ENCODE data around the gene SLC44A4. TPM values are rescaled to one million over a fixed set of nuclear protein-coding genes. Genes with fewer than 3 reads are reported as not detected.

Gene SLC44A4
- total RNA-seq, 4 donors from 2014 or later: 1.6 TPM; not detected in 3

- ATAC-seq: peak; percentile 97
- intact Hi-C loops (cut with DNase I; ENCODE audit: low total_unique reads): loop anchor here (1.0 to 10.0 kb wide), 6 partner anchors 28 to 315 kb away; partner anchors contain the start of genes ATP6V1G2, CSNK2B, EHMT2 and NFKBIL1
- Histone ChIP-seq H3K27ac (peak within 1 kb of the TSS; percentile 83 to 91 (median 88)), H3K27me3 (no peaks in the 10 kb centered on the region), H3K4me3 (peak within 1 kb of the TSS; percentile 69 to 92 (median 82)), H3K9me3 (no peaks in the 10 kb centered on the region), H3K36me3 (peaks cover 0 to 36% of the 10 kb centered on the region in 2 donors), H3K4me1 (peaks cover 20 to 22% of the 10 kb centered on the region in 2 donors)
- in situ Hi-C loops (cut with MboI; ENCODE audit: low sequenced_read_pairs in 4 of 4): loop anchor here in 1 of 4 donors (25.0 kb wide), 1 partner anchor 1425 kb away; the partner anchor contains the start of genes B3GALT4, PFDN6, RGL2 and WDR46
- peak; percentile 100 for DNase-seq
- TF ChIP-seq CTCF (IDR thresholded peaks at IDR 0.05 in 4 of 5, conservative IDR thresholded peaks at IDR 0.05 in 1 of 5) (no peak), POLR2A (IDR thresholded peaks at IDR 0.05) (peak; percentile 97 to 99)
Measured at GRCh38 chr6:31862344-31863235, 16.2 kb downstream of the SLC44A4 start, which contains the start of gene NEU1. Gene NEU1 (minus strand): TSS chr6:31862821. CDS start chr6:31862776, 45 bp downstream.

GRCh38 chr6:31861919-31862343 lies 16.9 kb downstream of the SLC44A4 start:
- in situ Hi-C loops (cut with MboI; ENCODE audit: low sequenced_read_pairs in 4 of 4): loop anchor here in 1 of 4 donors (25.0 kb wide), 1 partner anchor 1425 kb away; the partner anchor contains the start of genes B3GALT4, PFDN6, RGL2 and WDR46

GRCh38 chr6:31861150-31861549 lies 17.6 kb downstream of the SLC44A4 start:
- in situ Hi-C loops (cut with MboI; ENCODE audit: low sequenced_read_pairs in 4 of 4) (loop anchor here in 1 of 4 donors (25.0 kb wide), 1 partner anchor 1426 kb away; the partner anchor contains the start of genes B3GALT4, PFDN6, RGL2 and WDR46), intact Hi-C loops (cut with DNase I; ENCODE audit: low total_unique reads) (loop anchor here (5.0 to 10.0 kb wide), 2 partner anchors 86 to 314 kb away; partner anchors contain the start of genes ATP6V1G2, NFKBIL1 and VWA7)
- H3K27me3 ChIP-seq: no peaks in the 10 kb centered on the region
- DNase-seq: no peak
- H3K27ac ChIP-seq: no peak overlapping the region
- peaks cover 20 to 22% of the 10 kb centered on the region in 2 donors for H3K4me1 ChIP-seq
- peaks cover 0 to 47% of the 10 kb centered on the region in 2 donors for H3K36me3 ChIP-seq
- no peak for TF ChIP-seq CTCF (IDR thresholded peaks at IDR 0.05 in 4 of 5, conservative IDR thresholded peaks at IDR 0.05 in 1 of 5)
- TF ChIP-seq POLR2A (IDR thresholded peaks at IDR 0.05): no peak
- H3K9me3 ChIP-seq: no peaks in the 10 kb centered on the region
- no peak for ATAC-seq
- H3K4me3 ChIP-seq: no peak overlapping the region

More at GRCh38 chr6:31861919-31862343, 16.9 kb downstream of the SLC44A4 start:
- Histone ChIP-seq H3K4me1 (peaks cover 20 to 22% of the 10 kb centered on the region in 2 donors), H3K4me3 (peak overlapping the region; percentile 69 to 92 (median 82)), H3K27ac (peak overlapping the region; percentile 83 to 91 (median 88)), H3K27me3 (no peaks in the 10 kb centered on the region), H3K36me3 (peaks cover 0 to 42% of the 10 kb centered on the region in 2 donors), H3K9me3 (no peaks in the 10 kb centered on the region)
- intact Hi-C loops (cut with DNase I; ENCODE audit: low total_unique reads): loop anchor here (1.0 to 10.0 kb wide), 5 partner anchors 27 to 315 kb away; partner anchors contain the start of genes ATP6V1G2, CSNK2B, NFKBIL1 and VARS1
- DNase-seq (no peak), ATAC-seq (no peak)
- no peak for TF ChIP-seq POLR2A (IDR thresholded peaks at IDR 0.05)
- TF ChIP-seq CTCF (IDR thresholded peaks at IDR 0.05 in 4 of 5, conservative IDR thresholded peaks at IDR 0.05 in 1 of 5): no peak

GRCh38 chr6:31860349-31860748 lies 18.4 kb downstream of the SLC44A4 start:
- in situ Hi-C loops (cut with MboI; ENCODE audit: low sequenced_read_pairs in 4 of 4): loop anchor here in 1 of 4 donors (25.0 kb wide), 1 partner anchor 1427 kb away; the partner anchor contains the start of genes B3GALT4, PFDN6, RGL2 and WDR46
- Histone ChIP-seq H3K4me1 (peaks cover 20 to 22% of the 10 kb centered on the region in 2 donors), H3K27me3 (no peaks in the 10 kb centered on the region), H3K4me3 (no peak overlapping the region), H3K27ac (no peak overlapping the region), H3K36me3 (peaks cover 0 to 47% of the 10 kb centered on the region in 2 donors), H3K9me3 (no peaks in the 10 kb centered on the region)
- ATAC-seq (no peak), DNase-seq (no peak)
- no peak for TF ChIP-seq POLR2A (IDR thresholded peaks at IDR 0.05)
- TF ChIP-seq CTCF (IDR thresholded peaks at IDR 0.05 in 4 of 5, conservative IDR thresholded peaks at IDR 0.05 in 1 of 5): no peak
- intact Hi-C loops (cut with DNase I; ENCODE audit: low total_unique reads): loop anchor here (5.0 to 10.0 kb wide), 2 partner anchors 86 to 313 kb away; partner anchors contain the start of genes ATP6V1G2, NFKBIL1 and VWA7
